Measurements from ENCODE around the gene OTULIN.

Gene OTULIN

GRCh38 chr5:14748180-14748900, 83.8 kb downstream of the OTULIN start:
- peaks cover 17% of the 10 kb centered on the region for H3K4me1 ChIP-seq (ENCODE audit: control insufficient read depth, insufficient read depth, low read length)
- no peak overlapping the region for H3K9ac ChIP-seq (ENCODE audit: low read depth, low read length)
- no peaks in the 10 kb centered on the region for H3K27me3 ChIP-seq (ENCODE audit: control insufficient read depth, insufficient read depth, low read length)
- peaks cover 14% of the 10 kb centered on the region for H3K36me3 ChIP-seq (ENCODE audit: insufficient read depth, low read length)
- no peaks in the 10 kb centered on the region for H3K9me3 ChIP-seq (replicated peaks; ENCODE audit: low read length)
- no peak overlapping the region for H3K4me2 ChIP-seq (ENCODE audit: low read length)
- no peak overlapping the region for H3K4me3 ChIP-seq (ENCODE audit: low read length)

All from skeletal muscle satellite cell (primary cell).